ENCODE measurements around the gene ZNF503.

Gene ZNF503, protein sequence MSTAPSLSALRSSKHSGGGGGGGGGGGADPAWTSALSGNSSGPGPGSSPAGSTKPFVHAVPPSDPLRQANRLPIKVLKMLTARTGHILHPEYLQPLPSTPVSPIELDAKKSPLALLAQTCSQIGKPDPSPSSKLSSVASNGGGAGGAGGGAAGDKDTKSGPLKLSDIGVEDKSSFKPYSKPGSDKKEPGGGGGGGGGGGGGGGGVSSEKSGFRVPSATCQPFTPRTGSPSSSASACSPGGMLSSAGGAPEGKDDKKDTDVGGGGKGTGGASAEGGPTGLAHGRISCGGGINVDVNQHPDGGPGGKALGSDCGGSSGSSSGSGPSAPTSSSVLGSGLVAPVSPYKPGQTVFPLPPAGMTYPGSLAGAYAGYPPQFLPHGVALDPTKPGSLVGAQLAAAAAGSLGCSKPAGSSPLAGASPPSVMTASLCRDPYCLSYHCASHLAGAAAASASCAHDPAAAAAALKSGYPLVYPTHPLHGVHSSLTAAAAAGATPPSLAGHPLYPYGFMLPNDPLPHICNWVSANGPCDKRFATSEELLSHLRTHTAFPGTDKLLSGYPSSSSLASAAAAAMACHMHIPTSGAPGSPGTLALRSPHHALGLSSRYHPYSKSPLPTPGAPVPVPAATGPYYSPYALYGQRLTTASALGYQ

DNA sequence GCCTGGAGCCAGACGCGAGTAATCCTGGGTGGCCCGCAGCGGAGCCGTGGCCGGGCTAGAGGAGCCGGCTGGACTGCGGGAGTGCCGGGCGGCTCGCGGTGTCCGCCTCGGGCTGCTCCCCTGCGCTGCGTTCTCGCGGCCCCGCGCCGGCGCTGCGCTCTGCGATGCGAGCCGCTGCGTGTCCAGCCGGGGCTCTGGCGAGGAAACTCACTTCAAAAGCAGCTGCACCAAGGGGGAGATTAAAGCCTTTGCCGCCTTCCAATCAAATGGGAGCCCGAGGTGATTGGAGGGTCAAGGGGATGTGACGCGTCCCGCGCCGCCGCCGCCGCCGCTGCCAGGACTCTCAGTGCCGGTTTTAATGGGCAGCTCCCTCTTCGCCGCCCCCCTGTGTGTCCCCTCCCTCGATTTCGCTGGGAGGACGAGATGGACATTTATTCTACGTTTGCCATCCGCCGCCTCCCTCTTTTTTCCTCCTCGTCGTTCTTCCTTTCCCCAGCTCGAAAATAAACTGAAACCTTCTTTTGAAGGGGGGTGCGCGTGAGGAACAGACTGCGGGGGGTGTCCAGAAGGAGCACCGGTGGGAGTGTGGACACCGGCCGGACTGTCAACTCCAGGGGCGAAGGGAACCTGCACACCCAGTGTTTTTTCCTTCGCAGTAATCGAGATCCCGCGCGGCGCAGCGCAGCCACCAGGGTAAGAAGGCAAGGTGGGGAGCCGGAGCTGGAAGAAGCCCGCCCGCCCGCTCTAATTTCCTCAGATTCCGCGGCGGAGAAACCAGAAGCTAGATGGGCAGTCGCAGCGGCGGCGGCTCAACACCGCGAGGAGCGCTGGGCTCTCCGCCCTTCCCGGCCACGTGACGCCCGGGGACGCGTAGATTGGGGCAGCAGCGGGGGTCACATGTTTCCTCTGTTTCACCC, at the start of gene ZNF503:
ZNF503 (minus strand) TSS at position 196 of the 917 bp plus-strand sequence. CDS start 345 bp downstream, outside the sequence.
- peak; percentile 40 to 63 for DNase-seq

- no peak for DNase-seq
These were observed 49.4 kb upstream of the ZNF503 start for GRCh38 chr10:75450644-75451640.

DNA sequence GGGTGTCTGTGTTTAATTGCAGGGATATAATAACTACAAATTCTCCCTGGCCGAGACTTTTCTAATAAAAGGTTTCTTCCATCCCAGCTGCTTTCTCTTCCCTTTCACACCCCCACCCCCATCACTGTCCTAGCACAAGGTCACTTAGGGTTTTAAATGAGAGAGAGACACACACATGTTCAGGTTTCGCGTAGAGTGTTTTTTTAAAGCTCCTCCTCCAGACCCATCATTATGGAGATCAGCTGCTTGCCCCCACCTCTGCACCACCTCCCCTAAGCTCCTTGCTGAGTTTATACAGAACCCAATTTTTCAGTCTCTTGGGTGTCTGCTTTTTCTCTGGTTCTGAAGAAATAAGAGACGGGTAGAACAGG, 48.5 kb upstream of the ZNF503 start:
- no peak for DNase-seq

- no peak for DNase-seq
These were observed 48.0 kb upstream of the ZNF503 start for GRCh38 chr10:75449382-75450074.

DNA sequence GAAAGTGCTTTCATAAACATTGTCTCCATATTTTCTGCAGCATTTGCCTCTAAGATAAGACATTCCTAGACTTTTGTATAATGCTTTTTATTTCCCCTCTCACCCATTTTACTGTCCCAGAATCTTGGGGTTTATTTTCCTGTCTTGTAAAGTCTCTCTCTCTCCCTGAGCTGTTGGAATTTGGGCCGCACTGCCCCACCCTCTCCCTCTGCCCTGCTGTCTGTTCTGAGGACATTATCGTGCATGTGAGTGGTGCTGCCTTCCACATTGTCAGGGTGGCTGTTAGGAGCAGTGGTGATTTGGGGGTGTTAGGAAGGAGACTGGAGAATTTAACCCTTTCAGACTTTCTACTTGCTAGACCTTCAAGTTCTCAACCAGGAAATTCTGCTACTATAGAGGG, 46.6 kb upstream of the ZNF503 start:
- DNase-seq: no peak

GRCh38 chr10:75446508-75446907, 44.9 kb upstream of the ZNF503 start:
- DNase-seq: no peak

- DNase-seq: no peak
These were observed 43.3 kb upstream of the ZNF503 start for GRCh38 chr10:75444781-75445386.

GRCh38 chr10:75443362-75443761, 41.8 kb upstream of the ZNF503 start:
- no peak for DNase-seq

DNA sequence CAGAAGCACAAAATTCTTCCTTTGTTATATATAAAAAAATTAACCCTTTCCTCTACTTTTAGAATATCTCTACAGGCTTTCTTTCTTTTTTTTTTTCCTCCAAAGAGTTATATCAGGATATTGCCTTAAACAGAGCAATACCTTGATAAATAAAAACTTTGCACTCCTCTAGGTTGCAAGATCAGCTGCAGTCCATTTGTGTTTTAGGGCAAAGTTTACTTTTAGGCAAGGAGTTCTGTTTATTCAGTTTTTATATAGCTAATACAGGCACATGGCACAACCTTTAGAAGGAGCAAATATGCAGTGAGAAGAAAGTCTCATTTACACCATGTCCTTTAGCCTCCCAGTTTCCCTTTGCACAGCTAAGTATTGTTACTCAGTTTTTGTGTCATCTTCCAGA, 40.1 kb upstream of the ZNF503 start:
- no peak for DNase-seq

DNA sequence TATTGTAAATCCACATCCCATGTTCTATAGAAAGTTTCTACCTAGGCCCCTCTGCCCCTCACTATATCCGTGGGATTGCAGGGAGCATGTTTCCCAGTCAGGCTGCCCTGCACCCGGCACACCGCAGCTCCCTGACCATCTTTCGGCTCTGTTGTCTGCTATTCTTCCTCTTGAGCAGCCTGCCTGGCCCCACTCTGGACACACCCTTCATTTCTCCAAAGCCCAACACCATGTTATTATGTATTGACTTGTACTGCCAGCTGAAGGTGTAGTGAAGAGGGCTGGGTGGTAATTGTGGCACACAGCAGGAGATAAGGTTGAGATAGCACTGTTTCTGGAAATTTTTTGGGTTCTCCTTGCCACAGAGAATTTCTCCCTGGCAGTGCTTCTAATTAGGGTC, 39.6 kb upstream of the ZNF503 start:
- DNase-seq: no peak

GRCh38 chr10:75440271-75440793, 38.8 kb upstream of the ZNF503 start:
- no peak for DNase-seq

- DNase-seq: no peak
These were observed 38.2 kb upstream of the ZNF503 start for GRCh38 chr10:75439811-75440210.

- no peak for DNase-seq
These were observed 36.7 kb upstream of the ZNF503 start for GRCh38 chr10:75438275-75438674.

DNA sequence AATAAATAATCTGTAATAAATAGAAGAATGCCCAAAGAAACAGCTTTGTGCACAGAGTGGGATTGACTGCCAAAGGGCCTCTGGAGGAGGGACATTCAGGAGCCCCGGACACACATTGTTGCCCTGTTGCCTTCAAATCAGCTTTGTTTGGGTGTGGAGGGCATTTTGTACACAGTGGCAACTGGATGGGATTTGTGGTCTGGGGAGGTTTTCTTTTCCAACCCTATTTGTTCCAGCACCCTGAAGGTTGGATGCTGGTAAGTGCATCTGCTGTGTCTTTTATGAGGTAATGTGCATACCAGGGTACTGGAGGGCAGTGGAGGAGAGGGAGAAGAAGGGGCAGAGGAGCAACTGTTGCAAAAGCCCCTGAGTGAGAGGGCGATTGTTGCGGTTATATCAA, 36.1 kb upstream of the ZNF503 start:
- DNase-seq: no peak

GRCh38 chr10:75436896-75437295, 35.3 kb upstream of the ZNF503 start:
- DNase-seq: no peak

- DNase-seq: no peak
These were observed 33.7 kb upstream of the ZNF503 start for GRCh38 chr10:75435291-75435690.

DNA sequence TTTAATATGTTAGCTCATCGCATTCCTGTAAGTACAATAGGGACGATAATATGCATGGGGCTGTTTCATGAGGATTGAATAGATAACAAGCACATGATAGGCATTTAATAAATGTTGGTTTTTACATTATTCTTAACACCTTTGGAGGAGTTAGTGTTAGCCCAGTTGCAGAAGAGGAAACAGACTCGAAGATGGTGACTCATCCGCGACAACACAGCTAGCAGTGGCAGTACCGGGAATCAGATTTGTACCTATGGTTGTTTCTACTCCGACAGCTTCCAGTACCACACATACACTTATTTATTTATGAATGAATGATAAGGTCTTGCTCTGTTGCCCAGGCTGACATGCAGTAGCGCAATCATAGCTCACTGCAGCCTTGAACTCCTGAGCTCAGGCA, 32.7 kb upstream of the ZNF503 start:
- no peak for DNase-seq

GRCh38 chr10:75433216-75433615, 31.7 kb upstream of the ZNF503 start:
- no peak for DNase-seq

DNA sequence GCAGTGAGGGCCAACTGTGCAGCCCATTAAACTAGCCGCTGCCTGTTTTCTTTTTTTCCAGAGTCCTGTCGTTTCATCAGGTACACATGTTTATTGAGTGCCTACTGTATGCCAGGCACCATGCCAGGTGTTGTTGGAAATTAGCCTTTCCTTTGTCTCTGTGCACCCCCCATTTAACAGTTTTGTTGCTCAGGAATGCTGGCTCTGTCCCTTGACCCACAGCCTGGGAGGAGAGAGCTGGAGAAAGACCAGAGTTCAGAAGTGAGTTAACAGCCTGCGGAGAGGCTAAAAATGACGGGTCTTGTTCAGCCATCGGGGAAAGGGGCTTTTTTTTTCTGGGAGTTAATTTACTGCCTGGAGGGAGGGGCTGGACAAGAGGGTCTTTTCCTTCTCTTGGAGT, 31.2 kb upstream of the ZNF503 start:
- no peak for DNase-seq

DNA sequence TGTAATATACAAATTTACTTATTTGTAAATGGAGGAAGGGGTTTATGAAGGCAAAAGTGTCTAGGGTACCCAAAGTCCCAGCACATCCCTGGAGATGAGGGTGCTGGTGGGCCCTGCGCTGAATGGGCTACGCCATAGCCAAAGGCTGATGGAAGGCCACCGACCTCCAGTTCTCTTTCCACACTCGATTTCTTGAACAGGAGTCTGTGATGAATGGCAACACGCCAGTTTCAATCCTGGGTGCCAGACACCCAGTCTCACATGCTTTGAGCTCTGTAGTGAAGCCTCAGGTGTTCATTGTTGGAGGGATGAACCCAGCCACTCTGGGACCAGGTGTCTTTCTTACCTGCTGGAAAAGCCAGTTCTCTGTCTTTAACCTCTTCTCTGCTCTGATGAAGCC, 30.6 kb upstream of the ZNF503 start:
- no peak for DNase-seq
